HG03159 (cell line): ENCODE results near the gene YBEY.
"Not testable (repeated sequence)": the region's sequence is repeated elsewhere in the genome, so short reads cannot be mapped to it uniquely, and the experiment has no call there.

Experiments used
- ATAC-seq: cut with Tn5 transposase; IDR thresholded peaks from one replicate; pipeline ENCODE4 v1.9.1; 2021; ENCODE audit warnings: mild to moderate bottlenecking, moderate library complexity; ENCODE audit not compliant: unreplicated experiment

The YBEY gene

GRCh38 chr21:46299167-46299566 lies 13.0 kb downstream of the YBEY start:
- no peak for ATAC-seq

DNA sequence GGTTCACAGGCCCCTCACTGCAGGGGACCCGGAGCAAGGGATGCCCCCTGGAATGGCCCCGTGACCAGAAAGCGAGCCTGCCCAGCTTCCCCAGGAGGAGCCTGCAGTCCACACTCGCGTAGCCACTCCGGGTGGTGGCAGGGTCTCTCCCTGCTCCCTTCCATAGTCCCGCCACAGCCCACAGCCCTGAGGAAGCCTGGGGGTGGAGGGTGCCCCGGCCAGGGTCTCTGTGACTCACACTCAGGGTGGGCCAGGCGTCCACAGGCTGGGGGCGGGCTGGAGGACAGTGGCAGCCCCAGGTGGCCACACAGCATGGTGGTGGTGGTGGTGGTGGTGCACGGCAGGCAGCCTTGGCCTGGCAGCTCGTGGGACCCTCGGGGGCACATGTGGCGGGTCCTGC lies 15.6 kb downstream of the YBEY start:
- ATAC-seq, result no peak

DNA sequence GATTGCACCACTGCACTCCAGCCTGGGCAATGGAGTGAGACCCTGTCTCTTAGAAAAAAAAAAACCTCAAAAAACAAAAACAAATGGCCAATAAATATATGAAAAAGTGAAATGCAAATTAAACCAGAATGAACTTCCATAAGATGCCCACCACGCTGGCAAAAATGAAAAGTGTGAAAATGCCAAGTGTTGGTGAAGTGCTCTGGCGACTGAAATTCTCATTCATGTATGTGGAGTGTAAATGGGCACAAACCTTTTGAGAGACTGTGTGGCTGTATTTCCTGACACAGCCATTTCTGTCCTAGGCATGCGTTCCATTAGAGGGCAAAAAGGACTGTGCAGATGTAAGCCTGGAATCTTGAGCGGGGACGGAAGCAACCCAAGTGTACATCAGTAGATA lies 18.3 kb downstream of the YBEY start:
- ATAC-seq, result no peak

GRCh38 chr21:46304955-46305354 lies 18.8 kb downstream of the YBEY start:
- ATAC-seq, result no peak

- no peak for ATAC-seq
Observed at GRCh38 chr21:46307625-46308024, 21.5 kb downstream of the YBEY start.

- ATAC-seq, result no peak
Observed at GRCh38 chr21:46308431-46308830, 22.3 kb downstream of the YBEY start.

DNA sequence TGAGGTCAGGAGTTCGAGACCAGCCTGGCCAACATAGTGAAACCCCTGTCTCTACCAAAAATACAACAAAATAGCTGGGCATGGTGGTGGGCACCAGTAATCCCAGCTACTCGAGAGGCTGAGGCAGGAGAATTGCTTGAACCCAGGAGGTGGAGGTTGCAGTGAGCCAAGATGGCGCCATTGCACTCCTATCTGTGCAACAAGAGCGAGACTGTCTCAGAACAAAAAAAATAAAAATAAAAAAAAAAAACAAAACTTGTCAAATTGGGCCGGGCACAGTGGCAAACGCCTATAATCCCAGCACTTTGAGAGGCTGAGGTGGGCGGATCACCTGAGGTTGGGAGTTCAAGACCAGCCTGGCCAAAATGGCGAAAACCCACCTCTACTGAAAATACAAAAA lies 24.1 kb downstream of the YBEY start:
- not testable (repeated sequence) for ATAC-seq

DNA sequence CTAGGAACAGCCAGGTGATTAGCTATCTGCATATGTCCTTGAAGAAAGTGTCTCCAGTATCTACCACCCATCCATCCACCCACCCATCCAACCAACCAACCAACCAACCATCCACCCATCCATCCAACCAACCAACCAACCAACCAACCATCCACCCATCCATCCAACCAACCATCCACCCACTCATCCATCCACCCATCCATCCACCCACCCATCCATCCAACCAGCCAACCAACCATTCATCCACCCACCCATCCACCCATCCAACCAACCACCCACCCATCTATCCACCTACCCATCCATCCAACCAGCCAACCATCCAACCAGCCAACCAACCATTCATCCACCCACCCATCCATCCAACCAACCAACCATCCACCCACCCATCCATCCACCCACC lies 25.4 kb downstream of the YBEY start:
- no peak for ATAC-seq

DNA sequence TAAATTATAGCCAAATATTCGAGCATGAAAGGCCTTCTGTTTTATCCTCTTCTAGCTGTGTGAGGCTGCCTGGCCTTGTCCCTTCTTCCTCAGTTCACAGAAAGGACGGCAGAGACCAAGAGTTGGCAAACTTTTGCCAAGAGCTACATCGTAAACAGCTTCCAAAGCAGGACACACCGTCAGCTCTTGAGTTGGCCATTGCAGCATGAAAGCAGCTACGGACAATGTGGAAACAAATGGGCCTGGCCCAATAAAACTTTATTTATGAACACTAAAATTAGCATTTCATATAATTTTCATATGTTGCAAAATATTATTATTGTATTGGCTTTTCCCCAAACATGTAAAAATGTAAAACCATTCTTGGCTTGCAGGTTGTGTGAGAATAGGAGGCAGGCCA lies 26.8 kb downstream of the YBEY start:
- ATAC-seq, result no peak

GRCh38 chr21:46314441-46315020 lies 28.4 kb downstream of the YBEY start:
- ATAC-seq, result no peak

DNA sequence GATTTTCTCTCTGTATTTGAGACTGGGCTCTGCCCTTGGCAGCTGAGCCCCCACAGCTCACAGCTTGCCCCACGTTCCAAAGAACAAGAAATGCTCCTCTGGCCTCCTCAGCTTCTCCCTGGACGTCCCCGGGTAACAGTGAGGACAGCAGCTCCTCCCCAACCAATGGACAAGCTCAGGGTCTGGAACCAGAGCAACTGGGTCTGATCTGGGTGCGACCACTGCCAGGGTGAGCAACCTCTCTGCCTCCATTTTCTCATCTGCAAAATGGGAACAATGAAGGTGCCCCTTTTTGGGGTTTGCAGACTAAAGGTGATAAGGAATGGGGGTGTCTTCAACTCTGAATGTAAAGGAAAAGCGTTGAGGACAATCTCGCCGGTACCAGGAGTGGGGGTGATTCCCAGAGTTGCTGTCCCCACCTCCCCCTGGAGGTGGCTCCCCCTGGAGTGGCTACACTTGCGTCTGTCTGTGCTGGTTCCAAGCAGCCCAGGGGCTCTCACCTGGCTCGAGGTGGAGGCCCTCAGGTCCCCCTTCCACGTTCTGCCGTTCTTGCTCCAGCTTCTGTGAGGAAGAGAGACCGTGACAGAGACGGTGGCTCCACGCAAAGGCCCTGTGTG lies 30.7 kb downstream of the YBEY start:
- no peak for ATAC-seq

GRCh38 chr21:46317710-46318463 lies 31.7 kb downstream of the YBEY start:
- no peak for ATAC-seq

DNA sequence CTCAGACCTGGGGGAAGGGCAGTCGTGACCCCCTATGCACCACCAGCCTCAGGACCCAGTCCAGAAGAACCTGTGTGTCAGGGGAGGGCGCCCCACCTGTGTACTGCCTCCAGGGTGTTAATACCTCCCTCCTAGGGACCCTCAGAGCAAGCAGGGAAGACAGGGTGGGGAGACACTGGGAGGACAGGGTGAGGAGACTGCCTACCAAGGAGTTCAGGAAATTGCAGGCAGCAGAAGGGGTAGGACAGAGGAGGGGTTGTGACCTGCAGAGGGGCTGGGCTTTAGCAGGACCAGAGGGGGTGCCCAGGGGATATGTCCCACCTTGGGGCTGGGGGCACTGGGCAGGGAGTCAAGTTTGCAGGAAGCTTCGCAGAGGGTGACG lies 32.3 kb downstream of the YBEY start:
- no peak for ATAC-seq

- ATAC-seq, result no peak
Observed at GRCh38 chr21:46319186-46319585, 33.0 kb downstream of the YBEY start.

GRCh38 chr21:46320331-46320801 lies 34.2 kb downstream of the YBEY start:
- ATAC-seq, result no peak

- ATAC-seq, result no peak
Observed at GRCh38 chr21:46322351-46323226, 36.4 kb downstream of the YBEY start.

DNA sequence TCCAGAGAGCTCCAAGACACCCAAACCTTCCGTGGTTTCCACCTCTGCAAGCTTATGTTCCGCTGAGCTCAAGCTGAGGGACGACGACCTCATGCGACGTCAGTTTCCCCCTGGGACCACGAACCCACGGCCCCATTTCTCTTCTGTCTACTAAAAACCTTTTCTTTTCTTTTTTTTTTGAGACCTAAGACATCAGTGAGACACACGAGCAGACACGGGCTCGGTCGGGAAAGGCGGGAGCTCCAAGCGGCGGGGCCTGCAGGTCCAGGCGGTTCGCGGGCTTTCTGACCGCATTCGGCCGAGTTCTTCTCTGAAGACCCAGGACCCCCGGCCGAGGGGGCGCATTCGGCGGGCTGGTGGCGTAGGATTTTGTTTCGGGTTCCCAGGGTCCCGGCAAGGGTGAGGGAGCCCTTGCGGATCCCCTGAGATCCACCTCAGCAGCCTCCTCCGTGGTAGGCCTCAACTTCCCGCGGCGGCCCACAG lies 37.1 kb downstream of the YBEY start:
- peak; percentile 5 for ATAC-seq

DNA sequence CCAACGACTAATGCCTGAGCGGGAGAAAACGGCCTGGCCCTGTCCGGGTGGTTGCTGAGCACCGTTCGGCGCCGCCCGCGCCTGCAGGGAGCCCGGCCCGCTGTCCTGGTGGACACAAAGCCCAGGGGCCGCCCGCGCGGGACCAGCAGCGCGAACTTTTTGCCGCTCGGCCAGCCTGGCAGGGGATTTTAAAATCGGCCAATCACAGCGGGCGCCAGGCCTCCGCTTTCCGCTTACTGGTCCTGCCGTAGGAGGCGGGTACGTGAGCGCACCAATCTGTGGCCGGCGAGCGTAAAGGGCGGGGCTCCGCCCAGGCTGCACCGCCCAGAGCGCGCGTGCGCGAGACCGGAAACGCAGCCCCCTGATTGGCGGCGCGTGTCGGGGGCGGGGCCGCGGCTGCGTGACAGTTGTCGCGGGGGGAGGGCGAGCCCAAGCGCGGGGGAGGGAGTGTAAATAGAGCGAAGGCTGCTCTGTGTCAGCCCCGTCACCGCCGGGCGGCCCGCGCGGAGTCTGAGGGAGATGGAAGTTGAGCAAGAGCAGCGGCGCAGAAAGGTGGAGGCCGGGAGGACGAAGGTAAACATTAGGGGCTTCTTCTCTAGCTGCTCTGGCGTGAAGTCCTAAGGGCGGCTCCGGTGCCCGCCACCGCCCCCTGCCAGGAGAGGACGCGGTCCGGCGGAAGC lies 37.7 kb downstream of the YBEY start, which contains the start of the genes C21orf58 and PCNT:
TSS of gene C21orf58 (minus strand) at position 161 of the 680 bp plus-strand sequence. CDS start 1,132 bp downstream, outside the sequence.
TSS of gene PCNT (plus strand) at position 447 of the 680 bp plus-strand sequence. CDS start at position 520, 73 bp downstream.
- ATAC-seq, result peak; percentile 74

DNA sequence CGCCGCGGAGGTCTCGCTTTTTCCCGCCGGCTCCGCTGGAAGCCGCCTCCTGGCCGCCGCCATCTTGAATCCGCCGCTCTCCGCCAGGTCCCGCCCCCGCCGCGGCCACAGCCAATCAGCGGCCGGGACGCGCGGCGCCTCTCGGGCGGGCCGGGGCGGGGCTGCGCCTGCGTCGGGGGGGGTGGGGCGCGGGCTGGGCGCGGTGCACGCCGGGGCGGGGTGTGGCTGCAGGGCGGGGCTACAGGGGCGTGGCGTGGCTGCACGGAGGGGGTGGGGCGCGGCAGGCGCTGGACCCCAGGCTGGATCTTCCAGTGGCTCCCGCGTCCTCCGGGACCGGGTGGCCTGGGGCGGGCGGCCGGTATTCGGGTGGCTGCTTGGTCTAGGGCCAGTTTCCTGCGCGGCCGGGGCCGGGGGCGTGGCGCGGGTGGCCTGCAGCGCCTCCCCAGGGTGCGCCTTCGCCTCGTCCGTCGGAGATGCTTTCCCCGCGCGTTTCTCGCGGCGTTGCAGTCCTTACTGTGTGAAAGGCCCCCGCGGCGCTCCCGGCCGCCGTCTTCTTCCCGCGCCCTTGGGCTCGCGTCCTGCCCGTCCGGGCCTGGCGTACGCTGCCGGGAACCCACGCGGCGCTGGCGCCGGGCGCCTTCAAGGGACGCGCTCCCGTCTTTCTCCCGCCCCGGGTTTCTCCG lies 38.4 kb downstream of the YBEY start:
- peak; percentile 66 for ATAC-seq
